NCI-H1048 (cell line): ENCODE measurements around the gene CT45A3.
"Not testable (repeated sequence)": the region's sequence is repeated elsewhere in the genome, so short reads cannot be mapped to it uniquely, and the experiment has no call there.

Experiments used
- DNase-seq: peaks from one replicate; lab custom pipeline; 2025; lab: John Stamatoyannopoulos, UW

The CT45A3 gene, protein sequence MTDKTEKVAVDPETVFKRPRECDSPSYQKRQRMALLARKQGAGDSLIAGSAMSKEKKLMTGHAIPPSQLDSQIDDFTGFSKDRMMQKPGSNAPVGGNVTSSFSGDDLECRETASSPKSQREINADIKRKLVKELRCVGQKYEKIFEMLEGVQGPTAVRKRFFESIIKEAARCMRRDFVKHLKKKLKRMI

DNA sequence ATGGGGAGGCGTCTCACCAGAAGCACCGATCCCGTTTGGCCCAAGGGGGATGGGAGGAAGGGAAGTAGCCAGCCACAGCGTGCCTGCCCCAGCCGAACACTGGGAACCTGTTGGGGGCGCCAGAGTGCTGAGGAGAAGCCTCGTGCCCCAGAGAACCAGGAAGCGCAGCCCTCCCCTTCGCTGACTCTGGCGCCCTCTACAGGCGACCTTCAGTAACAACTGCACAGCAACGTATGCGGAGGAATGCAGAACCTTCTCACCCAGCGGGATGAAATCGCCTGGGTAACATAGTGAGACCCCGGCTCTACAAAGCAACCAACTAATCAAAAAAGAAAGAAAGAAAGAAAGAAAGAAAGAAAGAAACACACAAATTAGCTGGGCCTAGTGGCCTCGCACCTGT, at the start of gene CT45A3:
Gene CT45A3 (minus strand): TSS at position 101 of the 400 bp plus-strand sequence. CDS start 3,747 bp downstream, outside the sequence.
- DNase-seq, result not testable (repeated sequence)

DNA sequence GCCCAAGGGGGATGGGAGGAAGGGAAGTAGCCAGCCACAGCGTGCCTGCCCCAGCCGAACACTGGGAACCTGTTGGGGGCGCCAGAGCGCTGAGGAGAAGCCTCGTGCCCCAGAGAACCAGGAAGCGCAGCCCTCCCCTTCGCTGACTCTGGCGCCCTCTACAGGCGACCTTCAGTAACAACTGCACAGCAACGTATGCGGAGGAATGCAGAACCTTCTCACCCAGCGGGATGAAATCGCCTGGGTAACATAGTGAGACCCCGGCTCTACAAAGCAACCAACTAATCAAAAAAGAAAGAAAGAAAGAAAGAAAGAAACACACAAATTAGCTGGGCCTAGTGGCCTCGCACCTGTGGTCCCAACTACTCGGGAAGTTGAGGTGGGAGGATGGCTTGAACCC, 34.7 kb upstream of the CT45A3 start, which contains the start of gene CT45A6:
Gene CT45A6 (minus strand): TSS at position 101 of the 400 bp plus-strand sequence. CDS start 3,794 bp downstream, outside the sequence.
- DNase-seq, result not testable (repeated sequence)

DNA sequence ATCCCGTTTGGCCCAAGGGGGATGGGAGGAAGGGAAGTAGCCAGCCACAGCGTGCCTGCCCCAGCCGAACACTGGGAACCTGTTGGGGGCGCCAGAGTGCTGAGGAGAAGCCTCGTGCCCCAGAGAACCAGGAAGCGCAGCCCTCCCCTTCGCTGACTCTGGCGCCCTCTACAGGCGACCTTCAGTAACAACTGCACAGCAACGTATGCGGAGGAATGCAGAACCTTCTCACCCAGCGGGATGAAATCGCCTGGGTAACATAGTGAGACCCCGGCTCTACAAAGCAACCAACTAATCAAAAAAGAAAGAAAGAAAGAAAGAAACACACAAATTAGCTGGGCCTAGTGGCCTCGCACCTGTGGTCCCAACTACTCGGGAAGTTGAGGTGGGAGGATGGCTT, 17.4 kb upstream of the CT45A3 start, which contains the start of gene CT45A5:
Gene CT45A5 (minus strand): TSS at position 101 of the 400 bp plus-strand sequence. CDS start 3,774 bp downstream, outside the sequence.
- DNase-seq, result not testable (repeated sequence)

DNA sequence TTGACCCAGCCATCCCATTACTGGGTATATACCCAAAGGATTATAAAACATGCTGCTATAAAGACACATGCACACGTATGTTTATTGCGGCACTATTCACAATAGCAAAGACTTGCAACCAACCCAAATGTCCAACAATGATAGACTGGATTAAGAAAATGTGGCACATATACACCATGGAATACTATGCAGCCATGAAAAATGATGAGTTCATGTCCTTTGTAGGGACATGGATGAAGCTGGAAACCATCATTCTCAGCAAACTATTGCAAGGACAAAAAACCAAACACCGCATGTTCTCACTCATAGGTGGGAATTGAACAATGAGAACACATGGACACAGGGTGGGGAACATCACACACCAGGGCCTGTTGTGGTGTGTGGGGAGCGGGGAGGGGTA, 23.3 kb downstream of the CT45A3 start:
- DNase-seq, result not testable (repeated sequence)

DNA sequence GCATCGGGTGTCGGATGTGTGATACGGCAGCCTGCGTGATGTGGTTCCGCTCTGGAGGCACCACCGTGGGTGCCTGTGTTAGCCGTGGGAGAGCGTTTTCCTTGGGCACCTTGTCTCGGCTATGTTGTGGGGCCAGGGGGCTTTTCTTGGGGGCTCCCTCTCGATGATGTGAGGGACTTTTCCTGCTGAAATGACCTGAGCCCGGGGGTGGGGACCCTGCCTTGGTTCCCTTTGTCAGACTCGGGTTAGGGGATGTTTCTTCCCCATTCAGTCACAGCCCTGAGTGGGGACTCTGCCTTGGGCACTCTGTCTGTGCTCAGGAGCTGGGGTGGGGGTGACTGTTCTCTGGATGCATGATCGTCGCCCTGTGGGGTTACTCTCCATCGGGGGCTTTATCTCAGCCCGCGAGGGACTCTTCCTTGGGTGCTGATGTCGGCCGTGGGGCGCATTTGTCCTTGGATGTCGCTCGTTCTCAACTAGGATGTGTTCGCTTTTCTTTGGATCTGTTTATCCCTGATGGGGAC, 26.7 kb downstream of the CT45A3 start:
- no peak for DNase-seq

DNA sequence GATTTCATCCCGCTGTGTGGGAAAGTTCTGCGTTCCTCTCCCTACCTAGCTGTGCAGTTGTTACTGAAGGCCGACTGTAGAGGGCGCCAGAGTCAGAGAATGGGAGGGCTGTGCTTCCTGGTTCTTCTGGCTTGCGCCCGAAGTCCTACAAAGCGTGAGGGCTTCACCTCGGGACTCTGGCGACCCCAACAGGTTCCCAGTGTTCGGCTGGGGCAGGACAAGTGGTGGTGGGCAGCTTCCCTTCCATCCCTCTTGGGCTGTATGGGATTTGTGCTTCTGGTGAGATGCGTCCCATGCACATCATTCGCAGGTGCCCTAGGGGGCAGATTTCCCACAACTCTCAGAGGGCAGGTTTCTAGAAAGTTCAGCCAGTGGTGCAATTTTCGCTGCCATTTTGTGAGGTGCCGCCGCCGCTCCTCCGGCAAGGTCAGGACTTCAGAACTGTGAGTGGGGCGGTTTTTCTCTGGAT, 27.3 kb downstream of the CT45A3 start:
- DNase-seq, result no peak

DNA sequence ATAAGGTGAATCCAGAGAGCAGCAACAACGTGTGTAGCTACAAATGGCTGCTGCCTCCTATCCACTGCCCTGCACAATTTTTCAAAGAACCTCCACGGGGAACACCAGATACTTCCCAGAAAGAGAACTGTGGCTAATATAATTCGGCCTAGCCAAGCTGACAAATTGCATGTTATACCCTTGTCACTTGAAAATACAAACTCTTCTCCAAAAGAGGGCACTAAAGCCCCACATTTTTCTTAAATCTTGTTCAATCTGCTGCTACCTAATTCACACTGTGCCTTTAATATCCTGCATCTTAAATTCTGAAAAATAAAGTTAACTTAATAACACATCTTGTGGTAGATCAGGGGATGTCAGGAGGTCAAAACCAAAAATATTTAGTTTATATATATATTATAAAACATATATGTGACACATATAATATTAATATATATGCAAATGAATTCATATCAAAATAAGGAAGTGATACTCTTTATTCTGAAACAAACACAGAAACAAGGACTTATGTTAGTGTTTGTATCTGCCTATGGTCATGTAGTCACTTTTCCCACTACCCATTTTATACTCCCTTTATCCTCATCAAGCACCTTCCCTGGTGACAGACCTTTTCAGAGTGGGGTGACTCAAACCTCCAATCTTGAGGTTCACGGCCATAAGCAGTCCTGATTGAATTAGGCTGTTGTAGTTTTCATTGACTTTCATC, 30.5 kb downstream of the CT45A3 start:
- no peak for DNase-seq

DNA sequence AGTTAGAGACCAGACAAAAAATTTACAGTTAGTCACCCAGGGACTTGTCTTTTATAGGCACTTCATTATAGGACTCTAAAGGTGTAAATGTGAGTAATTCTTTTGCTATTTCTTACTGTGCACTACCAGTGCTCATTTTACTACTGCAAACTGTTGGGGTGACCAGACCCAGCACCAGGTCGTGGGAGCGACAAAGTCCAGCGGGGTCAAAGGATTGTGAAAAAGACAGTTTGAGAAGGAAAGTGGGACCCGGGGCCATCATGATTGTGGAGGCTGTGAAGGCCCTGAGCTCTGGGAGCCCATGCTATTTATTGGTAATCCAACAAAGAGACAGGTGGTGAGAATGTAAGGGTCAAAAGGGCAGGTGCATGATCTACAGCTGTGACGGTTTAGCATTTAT, 33.3 kb downstream of the CT45A3 start:
- DNase-seq, result not testable (repeated sequence)

DNA sequence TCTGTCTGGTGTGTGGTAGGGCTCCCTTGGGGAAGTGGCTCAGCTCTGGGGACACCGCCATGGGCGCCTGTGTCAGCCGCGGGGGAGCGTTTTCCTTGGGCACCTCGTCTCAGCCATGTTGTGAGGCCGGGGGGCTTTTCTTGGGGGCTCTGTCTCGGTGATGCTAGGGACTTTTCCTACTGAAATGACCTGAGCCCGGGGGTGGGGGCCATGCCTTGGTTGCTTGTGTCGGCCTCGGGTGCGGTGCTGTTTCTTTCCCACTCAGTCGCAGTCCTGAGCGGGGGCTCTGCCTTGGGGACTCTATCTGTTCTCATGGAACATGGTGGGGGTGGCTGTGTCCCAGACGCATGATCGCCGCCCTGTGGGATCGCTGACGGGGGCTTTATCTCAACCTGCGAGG, 54.2 kb downstream of the CT45A3 start:
- no peak for DNase-seq

DNA sequence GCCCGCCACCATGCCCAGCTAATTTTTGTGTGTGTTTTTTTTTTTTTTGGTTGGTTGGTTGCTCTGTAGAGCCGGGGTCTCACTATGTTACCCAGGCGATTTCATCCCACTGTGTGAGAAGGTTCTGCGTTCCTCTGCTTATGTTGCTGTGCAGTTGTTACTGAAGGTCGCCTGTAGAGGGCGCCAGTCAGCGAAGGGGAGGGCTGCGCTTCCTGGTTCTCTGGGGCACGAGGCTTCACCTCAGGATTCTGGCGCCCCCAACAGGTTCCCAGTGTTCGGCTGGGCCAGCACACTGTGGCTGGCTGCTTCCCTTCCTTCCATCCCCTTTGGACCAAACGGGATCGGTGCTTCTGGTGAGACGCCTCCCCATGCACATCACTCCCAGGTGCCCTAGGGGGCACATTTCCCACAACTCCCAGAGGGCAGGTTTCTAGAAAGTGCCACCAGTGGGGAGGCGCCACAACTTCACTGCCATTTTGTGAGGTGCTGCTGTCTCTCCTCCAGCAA, 54.8 kb downstream of the CT45A3 start, which contains the start of gene CT45A1:
Gene CT45A1 (plus strand): TSS at position 457 of the 507 bp plus-strand sequence. CDS start 5,302 bp downstream, outside the sequence.
- DNase-seq, result not testable (repeated sequence)
